PC-9 (cell line): ENCODE measurements around the gene SBF1. TPM values are rescaled to one million over a fixed set of nuclear protein-coding genes. Genes with fewer than 3 reads are reported as not detected.

Experiments
- BruUV-seq: library from RNA; stranded (reverse); fragments of 400-500 nt; replicated peaks from 2 replicates; lab custom pipeline; 2021; lab: Mats Ljungman, UMichigan
- CTCF ChIA-PET: fragments of 300-600 bp; sonication (Branson Sonifier 250); formaldehyde crosslinking; loops from one replicate; lab custom pipeline; 2022; ENCODE audit warnings: antibody characterized with exemption; lab: Charles Lee
- POLR2A ChIA-PET: fragments of 300-600 bp; sonication (Branson Sonifier 250); formaldehyde crosslinking; loops from one replicate; lab custom pipeline; 2022; ENCODE audit warnings: antibody characterized with exemption; ENCODE audit not compliant: unreplicated experiment; lab: Charles Lee
- DNase-seq, 2 experiments: peaks; one replicate each; pipeline versions ENCODE4 v3.0.0 to v3.0.0-alpha.2; 2015 to 2022; ENCODE audit warnings: mixed read lengths in 1 of 2
- H2AFZ ChIP-seq: fragments of 200-600 bp; sonication (generic); 2 replicates; pipeline ENCODE4 v1.8.1; 2017; ENCODE audit warnings: antibody characterized with exemption
- H3F3A ChIP-seq: fragments of 200-600 bp; sonication (generic); 2 replicates; pipeline ENCODE4 v1.8.1; 2017; ENCODE audit warnings: antibody characterized with exemption, mild to moderate bottlenecking, low read depth; ENCODE audit not compliant: insufficient read depth
- H3K27ac ChIP-seq: fragments of 200-600 bp; sonication (generic); 2 replicates; pipeline ENCODE4 v1.6.1; 2016; ENCODE audit warnings: mixed run types
- H3K27me3 ChIP-seq: fragments of 200-600 bp; sonication (generic); 2 replicates; pipeline ENCODE4 v1.6.1; 2016; ENCODE audit warnings: low read depth, mixed run types; ENCODE audit not compliant: insufficient read depth
- H3K36me3 ChIP-seq: fragments of 200-600 bp; sonication (generic); 2 replicates; pipeline ENCODE4 v1.6.1; 2016; ENCODE audit warnings: low read depth, mixed run types
- H3K4me1 ChIP-seq: fragments of 200-600 bp; sonication (generic); replicated peaks from 2 replicates; pipeline ENCODE4 v1.6.1; 2016; ENCODE audit warnings: mixed run types; ENCODE audit not compliant: insufficient read depth
- H3K4me2 ChIP-seq: fragments of 200-600 bp; sonication (generic); 2 replicates; pipeline ENCODE4 v1.6.1; 2017; ENCODE audit warnings: mixed run types
- H3K4me3 ChIP-seq: fragments of 200-600 bp; sonication (generic); 2 replicates; pipeline ENCODE4 v1.6.1; 2016; ENCODE audit warnings: mixed run types
- H3K79me2 ChIP-seq: fragments of 200-600 bp; sonication (generic); 2 replicates; pipeline ENCODE4 v1.6.1; 2017; ENCODE audit warnings: low read depth, mixed run types
- H3K9me2 ChIP-seq: fragments of 200-600 bp; sonication (generic); 2 replicates; pipeline ENCODE4 v1.8.1; 2017; ENCODE audit warnings: mild to moderate bottlenecking; ENCODE audit not compliant: insufficient read depth
- H3K9me3 ChIP-seq: fragments of 200-600 bp; sonication (generic); 2 replicates; pipeline ENCODE4 v1.8.1; 2016; ENCODE audit warnings: low read depth; ENCODE audit not compliant: insufficient read depth
- H4K20me1 ChIP-seq: fragments of 200-600 bp; sonication (generic); 2 replicates; pipeline ENCODE4 v1.8.1; 2017; ENCODE audit not compliant: insufficient read depth
- CTCF ChIP-seq: fragments of 200-600 bp; sonication (generic); conservative IDR thresholded peaks from 2 replicates; pipeline ENCODE4 v1.6.1; 2017; ENCODE audit warnings: mixed run types, antibody characterized with exemption, mild to moderate bottlenecking, moderate library complexity
- EZH2 ChIP-seq: fragments of 200-600 bp; sonication (generic); IDR thresholded peaks from 2 replicates; pipeline ENCODE4 v1.8.0; 2017; ENCODE audit warnings: antibody characterized with exemption, low read depth
- intact Hi-C: fragments of 100-400 bp; cut with micrococcal nuclease; formaldehyde crosslinking; loops from one replicate; pipeline ENCODE4 v1.10.0; 2022; ENCODE audit not compliant: unreplicated experiment
- total RNA-seq: library from RNA; stranded (reverse); gene quantifications from 2 replicates; pipeline ENCODE4 v1.2.3, GENCODE V29; 2021

Gene SBF1
- total RNA-seq, 1 experiment from 2014 or later, result 85.2 TPM

- ChIA-PET CTCF (no interaction called here), POLR2A (no interaction called here)
- Histone ChIP-seq H4K20me1 (peaks cover 80% of the 10 kb centered on the region), H3K4me1 (peaks cover 46% of the 10 kb centered on the region), H3K4me2 (no peak overlapping the region), H3K4me3 (no peak overlapping the region), H3K36me3 (peaks cover 19% of the 10 kb centered on the region), H3F3A (peaks cover 43% of the 10 kb centered on the region), H3K79me2 (peaks cover 49% of the 10 kb centered on the region), H3K27ac (no peak overlapping the region), H3K9me3 (no peaks in the 10 kb centered on the region), H2AFZ (no peak overlapping the region), H3K27me3 (no peaks in the 10 kb centered on the region), H3K9me2 (no peaks in the 10 kb centered on the region)
- intact Hi-C loops, result no loop called here
- no peak for DNase-seq
- no TSS peak for BruUV-seq
- TF ChIP-seq EZH2, result no peak
- TF ChIP-seq CTCF, result no peak
Observed at GRCh38 chr22:50467773-50468440, 6.9 kb downstream of the SBF1 start.

GRCh38 chr22:50467341-50467740 lies 7.5 kb downstream of the SBF1 start:
- no peaks in the 10 kb centered on the region for H3K9me3 ChIP-seq
- intact Hi-C loops, result no loop called here
- no peak overlapping the region for H3K4me2 ChIP-seq
- no peak overlapping the region for H2AFZ ChIP-seq
- peaks cover 40% of the 10 kb centered on the region for H3F3A ChIP-seq
- no peak overlapping the region for H3K27ac ChIP-seq
- peaks cover 24% of the 10 kb centered on the region for H3K36me3 ChIP-seq
- H3K4me3 ChIP-seq, result no peak overlapping the region
- no TSS peak for BruUV-seq
- ChIA-PET CTCF (no interaction called here), POLR2A (no interaction called here)
- peaks cover 43% of the 10 kb centered on the region for H3K79me2 ChIP-seq
- H4K20me1 ChIP-seq, result peaks cover 78% of the 10 kb centered on the region
- no peak for DNase-seq
- TF ChIP-seq EZH2 (no peak), CTCF (no peak)
- H3K27me3 ChIP-seq, result no peaks in the 10 kb centered on the region
- H3K9me2 ChIP-seq, result no peaks in the 10 kb centered on the region
- peaks cover 40% of the 10 kb centered on the region for H3K4me1 ChIP-seq

- Histone ChIP-seq H3K4me3 (no peak overlapping the region), H3K4me1 (peaks cover 19% of the 10 kb centered on the region), H3K9me2 (no peaks in the 10 kb centered on the region), H3F3A (peaks cover 23% of the 10 kb centered on the region), H3K36me3 (peaks cover 33% of the 10 kb centered on the region), H4K20me1 (peaks cover 63% of the 10 kb centered on the region), H3K27me3 (no peaks in the 10 kb centered on the region), H3K4me2 (no peak overlapping the region), H2AFZ (no peak overlapping the region), H3K27ac (no peak overlapping the region), H3K79me2 (peaks cover 23% of the 10 kb centered on the region), H3K9me3 (no peaks in the 10 kb centered on the region)
- ChIA-PET CTCF (no interaction called here), POLR2A (no interaction called here)
- intact Hi-C loops, result no loop called here
- TF ChIP-seq CTCF, result no peak
- TF ChIP-seq EZH2, result no peak
- no peak for DNase-seq
- BruUV-seq, result no TSS peak
Observed at GRCh38 chr22:50465066-50465930, 9.5 kb downstream of the SBF1 start.
